GM10847 (cell line): Measurements from ENCODE around the gene PADI4.

ENCODE experiments used
- POLR2A ChIP-seq: IDR thresholded peaks from 2 replicates; pipeline ENCODE4 v1.6.1; 2011; ENCODE audit not compliant: insufficient read length; ENCODE audit errors: extremely low read depth

PADI4 gene

GRCh38 chr1:17277511-17278159, 30.4 kb upstream of the PADI4 start:
- TF ChIP-seq POLR2A = no peak

GRCh38 chr1:17278996-17279830, 28.8 kb upstream of the PADI4 start:
- no peak for TF ChIP-seq POLR2A

DNA sequence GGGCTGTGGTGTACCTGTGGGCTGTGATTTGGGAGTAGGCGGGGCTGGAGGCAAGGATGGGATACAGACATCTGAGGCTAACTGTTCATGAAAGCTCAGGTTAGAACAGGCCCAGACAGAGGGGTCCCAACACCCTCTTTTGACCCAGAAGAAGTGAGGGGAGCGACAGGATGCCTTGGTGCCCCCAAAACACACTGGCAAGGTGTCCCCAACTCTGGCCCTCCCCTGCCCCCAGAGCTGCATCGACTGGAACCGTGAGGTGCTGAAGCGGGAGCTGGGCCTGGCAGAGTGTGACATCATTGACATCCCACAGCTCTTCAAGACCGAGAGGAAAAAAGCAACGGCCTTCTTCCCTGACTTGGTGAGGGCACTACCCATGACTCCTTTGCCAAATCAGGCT, 27.6 kb upstream of the PADI4 start:
- TF ChIP-seq POLR2A = no peak

DNA sequence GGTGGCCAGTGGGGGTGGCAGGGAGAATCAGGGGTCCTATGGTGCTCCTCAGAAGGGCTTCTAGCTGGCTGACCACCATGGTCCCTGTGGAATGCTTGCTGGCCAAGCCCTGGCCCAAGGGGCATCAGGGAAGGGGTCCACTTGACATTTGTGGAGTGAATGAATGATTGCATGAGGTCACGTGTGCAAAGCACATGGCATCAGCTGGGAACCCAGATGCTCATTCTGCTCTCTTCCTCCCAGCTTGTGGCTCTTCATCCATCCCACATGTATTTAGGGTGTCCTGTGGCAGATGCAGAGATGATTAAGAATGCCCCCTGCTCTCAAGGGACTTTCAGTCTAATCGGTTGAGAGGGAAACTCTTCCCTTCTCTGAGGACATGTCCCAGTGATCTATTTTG, 27.1 kb upstream of the PADI4 start:
- TF ChIP-seq POLR2A = no peak

- no peak for TF ChIP-seq POLR2A
Observed at GRCh38 chr1:17281775-17282181, 26.2 kb upstream of the PADI4 start.

- no peak for TF ChIP-seq POLR2A
Observed at GRCh38 chr1:17282836-17283235, 25.2 kb upstream of the PADI4 start.

DNA sequence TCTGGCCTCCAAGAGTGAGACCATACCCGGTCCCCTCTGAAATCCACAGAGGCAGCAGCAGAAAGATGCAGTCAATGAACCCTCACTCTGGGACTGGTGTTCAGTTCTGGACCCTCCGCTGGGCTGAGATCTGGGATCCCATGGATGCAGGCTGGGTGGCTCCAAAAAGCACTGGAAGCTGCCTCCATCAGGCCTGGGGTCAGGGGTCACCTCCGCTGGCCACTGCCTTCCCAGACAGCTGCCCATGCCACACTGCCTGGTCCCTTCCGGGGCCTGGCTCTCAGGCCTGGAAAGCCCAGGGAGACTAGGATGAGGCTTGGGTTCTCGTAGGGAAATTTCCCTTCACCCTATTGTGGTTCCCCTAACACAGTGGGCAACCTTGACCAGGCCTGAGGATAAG, 21.4 kb upstream of the PADI4 start:
- TF ChIP-seq POLR2A = no peak

- TF ChIP-seq POLR2A = no peak
Observed at GRCh38 chr1:17287130-17287776, 20.7 kb upstream of the PADI4 start.

- no peak for TF ChIP-seq POLR2A
Observed at GRCh38 chr1:17289721-17290120, 18.3 kb upstream of the PADI4 start.

- no peak for TF ChIP-seq POLR2A
Observed at GRCh38 chr1:17290553-17290952, 17.4 kb upstream of the PADI4 start.

DNA sequence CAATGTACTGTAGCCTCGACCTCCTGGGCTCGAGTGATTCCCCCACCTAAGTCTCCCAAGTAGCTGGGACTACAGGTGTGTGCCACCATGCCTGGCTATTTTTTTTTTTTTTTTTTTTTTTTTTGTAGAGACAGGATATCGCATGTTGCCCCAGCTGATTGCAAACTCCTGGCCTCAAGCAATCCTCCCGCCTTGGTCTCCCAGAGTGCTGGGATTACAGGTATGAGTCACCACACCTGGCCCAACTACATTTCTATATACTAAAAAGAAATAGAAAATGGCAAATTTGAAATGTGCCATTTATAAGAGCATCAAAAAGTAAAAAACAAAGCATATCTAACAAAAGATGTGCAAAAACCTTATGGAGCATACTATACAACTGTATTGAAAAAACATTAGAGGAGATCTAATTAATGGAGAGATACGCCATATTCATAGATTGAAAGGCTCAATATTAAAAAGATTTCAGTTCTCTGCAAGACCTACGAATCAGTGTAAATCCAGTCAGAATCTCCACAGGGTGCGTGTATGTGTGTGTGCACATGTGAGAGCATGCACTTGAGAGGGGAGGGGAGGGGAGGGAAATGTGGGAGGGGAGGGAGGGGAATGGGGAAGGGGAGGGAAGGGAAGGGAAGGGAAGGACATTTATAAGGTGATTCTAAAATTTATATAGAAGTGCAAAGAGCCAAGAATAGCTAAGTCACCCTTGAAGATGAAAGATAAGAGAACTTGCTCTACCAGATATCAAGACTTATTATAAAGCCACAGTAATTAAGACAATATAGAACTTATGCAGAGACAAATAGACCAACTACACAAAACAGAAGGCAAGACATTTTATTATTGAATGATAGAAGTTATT, 15.5 kb upstream of the PADI4 start:
- TF ChIP-seq POLR2A = no peak

DNA sequence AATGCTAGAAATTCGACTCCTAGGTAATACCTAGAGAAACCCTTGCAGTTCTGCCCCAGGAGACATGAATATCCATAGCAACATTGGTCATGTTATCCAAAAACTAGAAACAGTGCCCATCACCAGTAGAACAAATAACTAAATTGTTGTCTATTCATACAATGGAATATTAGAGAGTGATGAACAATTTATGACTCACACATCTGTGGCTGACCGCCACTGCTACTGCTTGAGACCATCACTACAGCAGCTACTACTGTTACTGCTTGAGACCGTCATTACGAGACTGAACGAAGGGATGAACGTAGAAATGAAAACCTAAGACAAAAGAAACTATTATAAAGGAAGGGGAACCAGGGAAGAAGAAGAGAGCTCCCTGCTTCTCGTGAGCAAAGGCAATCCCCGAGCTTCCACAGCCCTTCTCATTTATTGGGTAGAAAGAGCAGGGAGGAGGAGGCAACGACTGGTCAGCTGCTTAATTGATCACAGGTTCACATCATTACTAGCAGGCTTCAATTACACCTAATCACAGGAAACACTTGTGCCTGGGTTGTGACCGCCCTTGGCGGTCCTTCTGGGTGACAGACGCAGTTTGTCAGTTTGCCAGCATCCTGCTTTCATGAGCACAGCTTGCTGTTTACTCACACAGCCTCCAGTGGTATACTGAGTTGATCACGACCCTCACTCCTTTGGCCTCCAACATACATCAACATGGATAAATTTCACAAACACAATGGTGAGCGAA, 14.1 kb upstream of the PADI4 start:
- TF ChIP-seq POLR2A = no peak

- no peak for TF ChIP-seq POLR2A
Observed at GRCh38 chr1:17295292-17295691, 12.7 kb upstream of the PADI4 start.

DNA sequence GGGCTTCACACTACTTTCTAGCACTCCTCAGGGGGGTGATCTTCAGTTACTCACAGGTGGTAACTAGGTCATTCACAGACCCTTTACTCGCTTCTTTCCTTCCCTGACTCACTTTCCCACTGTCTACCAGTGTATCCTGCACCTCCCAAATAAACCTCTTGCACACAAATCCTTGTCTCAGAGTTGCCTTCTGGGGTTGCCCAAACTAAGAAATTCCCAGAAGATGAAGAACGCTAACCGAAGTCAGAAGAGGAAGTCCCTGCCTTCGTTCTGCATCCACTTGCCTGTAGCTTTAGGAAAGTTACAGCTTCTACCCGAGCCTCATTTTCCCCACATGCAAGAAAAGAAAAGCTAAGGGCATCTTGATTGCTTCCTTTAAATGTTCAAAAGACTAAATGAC, 11.9 kb upstream of the PADI4 start:
- TF ChIP-seq POLR2A = no peak

- TF ChIP-seq POLR2A = no peak
Observed at GRCh38 chr1:17297991-17298390, 10.0 kb upstream of the PADI4 start.
